ENCODE measurements around the gene TMCO4.
"Not testable (repeated sequence)": the region's sequence is repeated elsewhere in the genome, so short reads cannot be mapped to it uniquely, and the experiment has no call there.

Gene TMCO4

GRCh38 chr1:19799230-19800075 lies at the start of gene TMCO4:
Gene TMCO4 (minus strand): TSS chr1:19799916. CDS start chr1:19780758, 19,158 bp downstream.
- peak; percentile 76 for DNase-seq (ENCODE audit: low spot score)

- not testable (repeated sequence) for DNase-seq (ENCODE audit: low spot score)
These were observed 49.6 kb upstream of the TMCO4 start for GRCh38 chr1:19849307-19849706.

- not testable (repeated sequence) for DNase-seq (ENCODE audit: low spot score)
These were observed 47.6 kb upstream of the TMCO4 start for GRCh38 chr1:19847334-19847733.

DNA sequence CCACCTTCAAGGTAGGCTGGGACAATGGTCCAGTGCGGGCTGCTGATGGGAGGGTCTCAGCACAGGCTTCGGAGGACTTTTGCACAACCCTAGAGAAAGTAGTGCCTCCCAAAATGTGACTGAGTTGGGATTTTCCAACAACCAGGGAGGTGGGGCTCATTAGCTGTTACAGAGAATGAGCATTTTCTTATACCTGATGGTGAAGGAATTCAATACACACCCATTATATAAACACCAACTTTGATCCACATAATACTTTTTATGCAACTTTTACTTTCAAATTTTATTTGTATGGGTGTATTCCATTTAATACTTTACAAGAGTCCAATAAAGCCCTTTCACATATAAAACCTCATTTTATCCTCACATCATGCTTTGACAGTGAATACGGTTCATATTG lies 46.6 kb upstream of the TMCO4 start:
- DNase-seq (ENCODE audit: low spot score): no peak

DNA sequence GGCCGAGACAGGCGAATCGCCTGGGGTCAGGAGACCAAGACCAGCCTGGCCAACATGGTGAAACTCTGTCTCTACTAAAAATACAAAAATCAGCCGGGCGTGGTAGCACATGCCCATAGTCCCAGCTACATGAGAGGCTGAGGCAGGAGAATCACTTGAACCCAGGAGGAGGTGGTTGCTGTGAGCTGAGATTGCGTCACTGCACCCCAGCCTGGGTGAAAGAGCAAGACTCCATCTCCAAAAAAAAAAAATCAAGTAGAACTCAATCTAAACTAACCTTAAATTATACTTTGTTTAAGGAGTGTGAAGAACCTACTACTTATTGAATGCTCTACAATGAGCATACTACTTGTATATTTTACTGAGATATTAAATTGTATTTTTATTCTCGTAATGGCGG lies 45.8 kb upstream of the TMCO4 start:
- no peak for DNase-seq (ENCODE audit: low spot score)

GRCh38 chr1:19844731-19845495 lies 45.2 kb upstream of the TMCO4 start:
- no peak for DNase-seq (ENCODE audit: low spot score)

- no peak for DNase-seq (ENCODE audit: low spot score)
These were observed 40.5 kb upstream of the TMCO4 start for GRCh38 chr1:19840228-19840627.

- no peak for DNase-seq (ENCODE audit: low spot score)
These were observed 38.1 kb upstream of the TMCO4 start for GRCh38 chr1:19837866-19838265.

- DNase-seq (ENCODE audit: low spot score): no peak
These were observed 35.9 kb upstream of the TMCO4 start for GRCh38 chr1:19835578-19835977.

DNA sequence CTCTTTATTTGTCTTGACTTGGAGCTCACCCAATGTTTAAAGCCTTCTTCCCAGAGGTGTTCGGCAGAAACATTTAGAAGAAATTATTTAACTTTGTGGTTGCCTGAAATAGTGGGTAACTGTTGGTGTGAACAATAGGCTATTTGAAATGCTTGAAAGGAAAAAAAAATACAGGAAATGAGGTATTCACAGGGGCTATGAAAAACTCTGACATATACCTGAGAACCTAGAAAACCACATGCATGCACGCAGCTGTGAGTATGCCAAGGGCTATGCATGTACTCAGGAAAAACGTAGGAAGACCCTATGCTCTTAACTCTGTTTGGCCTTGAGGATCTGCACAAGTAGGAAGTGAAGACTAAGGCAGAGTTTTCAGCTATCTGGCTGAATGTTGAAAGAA lies 31.7 kb upstream of the TMCO4 start:
- DNase-seq (ENCODE audit: low spot score): no peak

GRCh38 chr1:19828546-19828945 lies 28.8 kb upstream of the TMCO4 start:
- no peak for DNase-seq (ENCODE audit: low spot score)

DNA sequence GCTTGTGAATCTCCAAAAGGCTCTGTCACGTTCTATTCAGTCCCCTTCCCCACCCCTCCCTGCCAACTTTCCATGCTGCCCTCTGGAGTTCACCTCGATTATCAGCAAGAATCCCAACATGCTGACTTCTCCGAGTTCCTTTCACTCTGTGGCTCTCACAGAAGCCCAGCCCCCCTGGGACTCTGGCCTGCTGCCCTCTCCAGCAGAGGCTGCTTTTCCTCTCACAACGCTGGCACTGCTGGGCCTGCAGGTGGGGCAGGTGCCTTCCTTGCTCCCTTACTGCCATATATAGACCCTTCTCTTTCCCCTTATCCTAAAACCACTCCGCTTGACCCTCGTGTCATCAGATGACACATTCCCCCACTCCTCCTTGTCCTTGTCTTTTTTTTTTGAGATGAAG lies 25.6 kb upstream of the TMCO4 start:
- DNase-seq (ENCODE audit: low spot score): no peak

DNA sequence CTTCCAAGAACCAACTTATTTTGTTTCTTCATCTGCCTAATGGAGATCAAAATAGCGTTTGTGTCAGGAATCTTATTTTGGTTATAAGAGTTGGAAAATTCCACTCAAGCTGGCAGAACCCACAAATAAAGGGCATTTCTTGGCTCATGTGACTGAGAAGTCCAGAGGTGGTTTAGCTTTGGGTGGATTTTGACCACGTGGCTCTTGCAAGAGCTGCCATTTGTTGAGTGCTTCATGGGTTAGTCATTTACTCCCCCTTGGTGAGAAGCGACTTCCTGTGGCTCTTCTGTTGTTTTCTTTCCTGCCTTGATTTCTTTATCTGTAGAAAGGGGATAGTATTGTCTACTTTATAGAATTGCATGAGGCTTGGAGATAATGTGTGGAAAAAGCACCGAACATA lies 24.8 kb upstream of the TMCO4 start:
- DNase-seq (ENCODE audit: low spot score): no peak

DNA sequence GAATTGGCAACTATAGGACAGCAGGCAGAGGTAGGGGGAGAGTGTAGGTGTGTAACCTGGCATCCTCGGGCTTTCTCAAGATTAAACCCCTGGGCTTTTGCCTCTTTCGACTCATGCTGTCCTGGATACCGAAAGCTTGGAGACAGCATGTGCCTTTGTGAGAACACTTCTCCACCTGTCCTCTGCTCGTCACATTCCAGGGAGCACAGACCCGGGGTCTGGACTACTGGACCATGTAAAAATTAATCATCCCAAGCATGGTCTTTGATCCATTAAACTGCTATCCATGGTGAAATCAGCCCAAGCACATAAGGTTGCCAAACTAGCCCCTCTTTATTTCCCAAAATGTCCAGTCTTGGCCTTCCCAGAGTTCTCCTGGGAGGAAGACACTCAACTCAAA lies 24.3 kb upstream of the TMCO4 start:
- no peak for DNase-seq (ENCODE audit: low spot score)

DNA sequence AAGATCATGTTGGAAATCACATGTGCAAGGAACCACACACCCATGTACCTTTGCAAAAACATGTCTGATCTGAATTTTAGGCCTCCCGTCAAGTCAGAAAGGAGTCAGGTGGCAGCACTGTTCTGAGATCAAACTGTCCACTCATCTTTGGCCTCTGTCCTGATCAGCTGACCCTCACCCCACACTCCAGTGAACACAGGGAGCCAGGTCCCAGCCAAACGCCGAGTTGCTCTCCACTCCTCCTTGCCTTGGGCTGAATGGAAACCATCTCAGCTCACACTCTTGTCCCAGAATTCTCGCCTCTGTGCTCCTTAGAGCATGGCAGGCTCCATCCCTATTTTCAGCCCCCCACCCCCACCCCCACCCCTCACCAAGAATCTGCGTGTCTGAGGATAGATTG lies 20.0 kb upstream of the TMCO4 start:
- no peak for DNase-seq (ENCODE audit: low spot score)

DNA sequence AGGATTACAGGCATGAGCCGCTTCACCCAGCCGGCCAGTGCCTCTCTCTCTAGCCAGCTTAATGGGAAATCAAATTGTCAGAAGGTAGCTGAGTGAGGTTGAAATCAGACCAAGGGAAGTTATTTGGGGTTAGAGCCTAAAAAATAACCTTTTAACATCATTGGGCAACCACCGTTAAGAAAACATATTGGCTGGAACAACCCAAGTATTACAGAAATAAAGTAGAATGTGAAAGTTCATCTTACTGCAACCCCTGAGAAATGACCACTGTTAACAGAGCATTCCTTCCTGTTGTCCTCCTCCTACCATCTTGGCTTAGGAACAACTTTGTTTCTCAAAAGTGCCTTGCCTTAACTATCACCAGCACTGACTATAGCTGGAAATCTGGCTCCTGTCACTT lies 18.6 kb upstream of the TMCO4 start:
- no peak for DNase-seq (ENCODE audit: low spot score)

DNA sequence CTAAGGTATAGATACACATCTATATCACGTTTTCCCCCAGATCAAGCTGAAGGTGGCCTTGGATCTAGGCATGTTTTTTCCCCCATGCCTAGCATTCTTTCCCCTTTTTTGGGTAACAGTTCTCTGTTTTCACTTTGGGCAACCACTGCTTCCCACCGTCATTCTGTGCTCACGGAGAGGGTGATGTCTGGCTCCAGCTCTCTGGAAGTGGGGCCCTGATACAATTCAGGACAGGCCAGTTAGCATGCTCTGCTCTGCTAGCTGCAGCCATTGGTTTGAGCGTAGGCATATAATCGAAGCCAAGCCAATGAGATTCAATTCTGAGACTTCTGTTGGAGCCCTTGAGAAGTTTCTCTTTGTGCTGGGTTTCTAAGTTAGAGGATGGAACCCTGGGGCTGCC lies 17.4 kb upstream of the TMCO4 start:
- DNase-seq (ENCODE audit: low spot score): no peak

GRCh38 chr1:19816737-19817086 lies 17.0 kb upstream of the TMCO4 start:
- not testable (repeated sequence) for DNase-seq (ENCODE audit: low spot score)

GRCh38 chr1:19815801-19816736 lies 16.4 kb upstream of the TMCO4 start:
- no peak for DNase-seq (ENCODE audit: low spot score)

- no peak for DNase-seq (ENCODE audit: low spot score)
These were observed 15.2 kb upstream of the TMCO4 start, which contains the start of gene RNF186 for GRCh38 chr1:19814681-19815503. Gene RNF186 (minus strand): TSS chr1:19815283. CDS start chr1:19815101, 182 bp downstream.

DNA sequence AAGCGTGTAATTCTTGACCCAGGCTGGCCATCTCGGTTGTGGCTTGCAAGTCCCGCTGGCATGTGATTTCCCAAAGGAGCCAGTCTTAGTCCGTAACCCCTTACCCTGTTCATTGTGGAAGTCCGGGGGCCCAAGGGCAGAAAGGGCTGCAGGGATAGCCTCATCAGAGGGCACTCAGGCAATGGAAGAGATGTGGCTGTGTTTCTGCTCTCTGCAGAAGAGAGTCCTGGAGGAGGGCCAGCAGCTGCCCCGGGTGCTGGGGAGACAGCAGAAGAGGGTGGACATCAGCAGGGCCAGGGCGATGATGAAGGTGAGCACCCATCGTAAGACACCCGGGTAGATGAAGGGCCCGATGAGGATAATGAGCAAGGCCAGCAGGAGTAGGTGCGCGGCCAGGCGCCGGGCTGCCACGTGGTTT lies 14.5 kb upstream of the TMCO4 start:
- no peak for DNase-seq (ENCODE audit: low spot score)

GRCh38 chr1:19813643-19813960 lies 13.9 kb upstream of the TMCO4 start:
- DNase-seq (ENCODE audit: low spot score): no peak

Data from HuH-7.5 (cell line).